Endothelial cell (in vitro differentiated cells): ENCODE measurements around the gene IL12RB2. TPM values are rescaled to one million over a fixed set of nuclear protein-coding genes. Genes with fewer than 3 reads are reported as not detected.

Source experiments
- DNase-seq: peaks from one replicate; pipeline ENCODE4 v3.0.0; 2021; ENCODE audit warnings: low spot score
- H3K27ac Mint-ChIP-seq: one replicate; pipeline ENCODE4 v1.8.0; 2021; ENCODE audit warnings: mixed read lengths, inconsistent platforms; ENCODE audit not compliant: unreplicated experiment
- H3K27me3 Mint-ChIP-seq: one replicate; pipeline ENCODE4 v1.8.0; 2021; ENCODE audit warnings: mild to moderate bottlenecking, moderate library complexity, mixed read lengths, inconsistent platforms; ENCODE audit not compliant: unreplicated experiment
- H3K36me3 Mint-ChIP-seq: one replicate; pipeline ENCODE4 v1.8.0; 2021; ENCODE audit warnings: mild to moderate bottlenecking, low read depth, mixed read lengths, inconsistent platforms; ENCODE audit not compliant: unreplicated experiment
- H3K4me1 Mint-ChIP-seq: one replicate; pipeline ENCODE4 v1.8.0; 2021; ENCODE audit warnings: mild to moderate bottlenecking, mixed read lengths, inconsistent platforms; ENCODE audit not compliant: unreplicated experiment
- H3K4me3 Mint-ChIP-seq: one replicate; pipeline ENCODE4 v1.8.0; 2021; ENCODE audit warnings: mild to moderate bottlenecking, mixed read lengths, inconsistent platforms; ENCODE audit not compliant: unreplicated experiment
- H3K9me3 Mint-ChIP-seq: one replicate; pipeline ENCODE4 v1.8.0; 2021; ENCODE audit warnings: mixed read lengths, inconsistent platforms; ENCODE audit not compliant: unreplicated experiment
- CTCF ChIP-seq: fragments of 200-600 bp; sonication (generic); IDR thresholded peaks from one replicate; pipeline ENCODE4 v1.5.0; 2021; ENCODE audit warnings: antibody characterized with exemption; ENCODE audit not compliant: unreplicated experiment
- total RNA-seq: library from RNA; stranded (reverse); fragmentation: NEBNext Ultra II Directional; extraction: Animal tissue kit (Norgen Biotek cat#: 25700); gene quantifications from one replicate; pipeline ENCODE4 v1.2.1, GENCODE V29; 2021; ENCODE audit not compliant: unreplicated experiment

IL12RB2 gene
- total RNA-seq, 1 donor from 2014 or later, result 0.36 TPM

GRCh38 chr1:67377253-67377652 lies 69.6 kb downstream of the IL12RB2 start:
- peaks cover 6% of the 10 kb centered on the region for H3K4me1 Mint-ChIP-seq
- H3K4me3 Mint-ChIP-seq, result no peak overlapping the region
- H3K36me3 Mint-ChIP-seq, result peaks cover 2% of the 10 kb centered on the region
- DNase-seq, result no peak
- no peak overlapping the region for H3K27ac Mint-ChIP-seq
- H3K27me3 Mint-ChIP-seq, result peaks cover 9% of the 10 kb centered on the region
- TF ChIP-seq CTCF, result no peak
- no peaks in the 10 kb centered on the region for H3K9me3 Mint-ChIP-seq

- H3K4me1 Mint-ChIP-seq, result peaks cover 5% of the 10 kb centered on the region
- peaks cover 6% of the 10 kb centered on the region for H3K27me3 Mint-ChIP-seq
- DNase-seq, result no peak
- TF ChIP-seq CTCF, result no peak
- peaks cover 14% of the 10 kb centered on the region for H3K9me3 Mint-ChIP-seq
- no peak overlapping the region for H3K27ac Mint-ChIP-seq
- no peak overlapping the region for H3K4me3 Mint-ChIP-seq
- H3K36me3 Mint-ChIP-seq, result peaks cover 22% of the 10 kb centered on the region
Measured at GRCh38 chr1:67381154-67381553, 73.5 kb downstream of the IL12RB2 start.

GRCh38 chr1:67382292-67382691 lies 74.6 kb downstream of the IL12RB2 start:
- Mint-ChIP-seq H3K36me3 (peaks cover 26% of the 10 kb centered on the region), H3K27me3 (peaks cover 4% of the 10 kb centered on the region), H3K4me3 (peak overlapping the region; percentile 43), H3K27ac (no peak overlapping the region), H3K9me3 (peaks cover 14% of the 10 kb centered on the region), H3K4me1 (no peaks in the 10 kb centered on the region)
- DNase-seq, result no peak
- TF ChIP-seq CTCF, result no peak

GRCh38 chr1:67383999-67384638 lies 76.4 kb downstream of the IL12RB2 start:
- no peaks in the 10 kb centered on the region for H3K4me1 Mint-ChIP-seq
- peaks cover 14% of the 10 kb centered on the region for H3K9me3 Mint-ChIP-seq

More at GRCh38 chr1:67383999-67384638, 76.4 kb downstream of the IL12RB2 start:
- H3K27ac Mint-ChIP-seq, result no peak overlapping the region
- peaks cover 4% of the 10 kb centered on the region for H3K27me3 Mint-ChIP-seq
- H3K36me3 Mint-ChIP-seq, result peaks cover 26% of the 10 kb centered on the region
- no peak overlapping the region for H3K4me3 Mint-ChIP-seq
- no peak for TF ChIP-seq CTCF
- no peak for DNase-seq
